ENCODE measurements around the gene WIZ.

Gene WIZ

DNA sequence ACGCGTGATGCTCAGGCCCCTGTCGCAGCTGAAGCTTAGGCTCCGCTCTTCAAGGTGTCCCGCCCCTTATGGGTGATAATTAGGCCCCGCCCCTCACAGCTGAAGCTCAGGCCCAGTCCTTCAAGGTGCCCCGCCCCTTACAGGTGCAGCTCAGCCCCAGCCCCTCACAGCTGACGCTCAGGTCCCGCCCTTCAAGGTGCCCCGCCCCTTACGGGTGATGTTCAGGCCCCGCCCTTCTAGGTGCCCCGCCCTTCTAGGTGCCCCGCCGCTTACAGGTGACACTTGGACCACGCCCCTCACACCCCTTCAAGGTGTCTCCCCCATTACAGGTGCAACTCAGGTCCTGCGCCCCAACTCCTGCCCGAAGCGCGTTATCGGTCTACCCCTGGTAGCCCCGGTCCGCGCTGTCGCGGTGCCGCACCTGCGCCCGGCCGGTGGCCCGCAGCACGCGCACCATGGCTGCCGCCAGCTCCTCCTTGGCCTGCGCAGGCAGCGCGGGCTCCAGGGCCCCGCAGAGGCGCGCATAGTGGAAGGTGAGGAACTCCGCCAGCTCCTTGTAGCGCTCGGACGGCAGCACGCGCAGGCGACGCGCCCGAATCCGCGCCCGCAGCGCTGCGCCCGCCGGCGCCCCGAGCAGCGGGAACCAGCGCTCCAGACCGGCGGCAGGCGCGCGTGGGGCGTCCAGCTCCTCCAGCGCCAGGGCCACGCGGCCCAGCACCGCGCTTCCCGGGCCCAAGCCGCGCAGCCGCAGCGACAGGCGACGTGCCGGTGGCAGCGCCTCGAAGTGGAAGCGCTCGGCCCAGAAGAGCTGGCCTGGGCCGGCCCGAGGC lies 7.3 kb upstream of the WIZ start:
- TF ChIP-seq NFIC (IDR thresholded peaks at IDR 0.05) (no peak), EGR1 (IDR thresholded peaks at IDR 0.05) (no peak), TEAD4 (IDR thresholded peaks at IDR 0.05) (no peak), TAF1 (IDR thresholded peaks at IDR 0.05; ENCODE audit: low read depth) (no peak), ZBTB7A (IDR thresholded peaks at IDR 0.05; ENCODE audit: low read depth) (no peak), TCF12 (IDR thresholded peaks at IDR 0.05; ENCODE audit: low read depth) (no peak), CREB1 (IDR thresholded peaks at IDR 0.05; ENCODE audit: low read depth) (no peak), CEBPB (IDR thresholded peaks at IDR 0.05) (no peak), FOXM1 (IDR thresholded peaks at IDR 0.05; ENCODE audit: borderline replicate concordance, low read depth) (no peak), RAD21 (IDR thresholded peaks at IDR 0.05; ENCODE audit: low read depth) (no peak), EP300 (IDR thresholded peaks at IDR 0.05; ENCODE audit: borderline replicate concordance) (no peak), YY1 (IDR thresholded peaks at IDR 0.05; ENCODE audit: low read depth) (no peak)
- TF ChIP-seq, protein P1, sequence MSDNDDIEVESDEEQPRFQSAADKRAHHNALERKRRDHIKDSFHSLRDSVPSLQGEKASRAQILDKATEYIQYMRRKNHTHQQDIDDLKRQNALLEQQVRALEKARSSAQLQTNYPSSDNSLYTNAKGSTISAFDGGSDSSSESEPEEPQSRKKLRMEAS (IDR thresholded peaks at IDR 0.05): no peak; the same call in 1 of the 2 replicates
- TF ChIP-seq, protein P2, sequence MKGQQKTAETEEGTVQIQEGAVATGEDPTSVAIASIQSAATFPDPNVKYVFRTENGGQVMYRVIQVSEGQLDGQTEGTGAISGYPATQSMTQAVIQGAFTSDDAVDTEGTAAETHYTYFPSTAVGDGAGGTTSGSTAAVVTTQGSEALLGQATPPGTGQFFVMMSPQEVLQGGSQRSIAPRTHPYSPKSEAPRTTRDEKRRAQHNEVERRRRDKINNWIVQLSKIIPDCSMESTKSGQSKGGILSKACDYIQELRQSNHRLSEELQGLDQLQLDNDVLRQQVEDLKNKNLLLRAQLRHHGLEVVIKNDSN (IDR thresholded peaks at IDR 0.05): no peak
- TF ChIP-seq, protein P3, sequence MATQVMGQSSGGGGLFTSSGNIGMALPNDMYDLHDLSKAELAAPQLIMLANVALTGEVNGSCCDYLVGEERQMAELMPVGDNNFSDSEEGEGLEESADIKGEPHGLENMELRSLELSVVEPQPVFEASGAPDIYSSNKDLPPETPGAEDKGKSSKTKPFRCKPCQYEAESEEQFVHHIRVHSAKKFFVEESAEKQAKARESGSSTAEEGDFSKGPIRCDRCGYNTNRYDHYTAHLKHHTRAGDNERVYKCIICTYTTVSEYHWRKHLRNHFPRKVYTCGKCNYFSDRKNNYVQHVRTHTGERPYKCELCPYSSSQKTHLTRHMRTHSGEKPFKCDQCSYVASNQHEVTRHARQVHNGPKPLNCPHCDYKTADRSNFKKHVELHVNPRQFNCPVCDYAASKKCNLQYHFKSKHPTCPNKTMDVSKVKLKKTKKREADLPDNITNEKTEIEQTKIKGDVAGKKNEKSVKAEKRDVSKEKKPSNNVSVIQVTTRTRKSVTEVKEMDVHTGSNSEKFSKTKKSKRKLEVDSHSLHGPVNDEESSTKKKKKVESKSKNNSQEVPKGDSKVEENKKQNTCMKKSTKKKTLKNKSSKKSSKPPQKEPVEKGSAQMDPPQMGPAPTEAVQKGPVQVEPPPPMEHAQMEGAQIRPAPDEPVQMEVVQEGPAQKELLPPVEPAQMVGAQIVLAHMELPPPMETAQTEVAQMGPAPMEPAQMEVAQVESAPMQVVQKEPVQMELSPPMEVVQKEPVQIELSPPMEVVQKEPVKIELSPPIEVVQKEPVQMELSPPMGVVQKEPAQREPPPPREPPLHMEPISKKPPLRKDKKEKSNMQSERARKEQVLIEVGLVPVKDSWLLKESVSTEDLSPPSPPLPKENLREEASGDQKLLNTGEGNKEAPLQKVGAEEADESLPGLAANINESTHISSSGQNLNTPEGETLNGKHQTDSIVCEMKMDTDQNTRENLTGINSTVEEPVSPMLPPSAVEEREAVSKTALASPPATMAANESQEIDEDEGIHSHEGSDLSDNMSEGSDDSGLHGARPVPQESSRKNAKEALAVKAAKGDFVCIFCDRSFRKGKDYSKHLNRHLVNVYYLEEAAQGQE (IDR thresholded peaks at IDR 0.05; ENCODE audit: low read depth): no peak

DNA sequence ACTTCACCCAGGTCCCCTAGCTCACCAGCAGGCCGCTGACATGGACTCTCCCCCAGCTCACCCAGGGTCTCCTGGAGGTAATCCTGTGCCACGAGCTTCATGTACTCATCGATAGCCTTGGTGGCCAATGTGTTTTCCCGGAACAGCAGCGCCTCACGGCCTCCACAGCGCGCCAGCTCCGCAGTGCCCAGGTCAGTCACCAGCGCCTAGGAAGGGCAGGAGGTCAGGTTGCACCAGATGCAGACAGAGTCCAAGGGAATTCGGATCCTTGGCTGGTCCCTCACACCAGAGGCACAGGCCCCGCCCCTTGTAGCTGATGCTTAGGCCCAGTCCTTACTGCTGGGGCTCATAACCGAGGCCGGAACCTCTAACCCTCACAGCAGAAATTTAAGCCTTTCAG lies 6.7 kb upstream of the WIZ start:
- TF ChIP-seq CEBPB (IDR thresholded peaks at IDR 0.05) (no peak), EP300 (IDR thresholded peaks at IDR 0.05; ENCODE audit: borderline replicate concordance) (no peak), YY1 (IDR thresholded peaks at IDR 0.05; ENCODE audit: low read depth) (no peak), ZBTB7A (IDR thresholded peaks at IDR 0.05; ENCODE audit: low read depth) (no peak), TAF1 (IDR thresholded peaks at IDR 0.05; ENCODE audit: low read depth) (no peak), TEAD4 (IDR thresholded peaks at IDR 0.05) (no peak), TCF12 (IDR thresholded peaks at IDR 0.05; ENCODE audit: low read depth) (no peak), CREB1 (IDR thresholded peaks at IDR 0.05; ENCODE audit: low read depth) (no peak), FOXM1 (IDR thresholded peaks at IDR 0.05; ENCODE audit: borderline replicate concordance, low read depth) (no peak), RAD21 (IDR thresholded peaks at IDR 0.05; ENCODE audit: low read depth) (no peak), NFIC (IDR thresholded peaks at IDR 0.05) (no peak)
- TF ChIP-seq, protein P3 (IDR thresholded peaks at IDR 0.05; ENCODE audit: low read depth): no peak

DNA sequence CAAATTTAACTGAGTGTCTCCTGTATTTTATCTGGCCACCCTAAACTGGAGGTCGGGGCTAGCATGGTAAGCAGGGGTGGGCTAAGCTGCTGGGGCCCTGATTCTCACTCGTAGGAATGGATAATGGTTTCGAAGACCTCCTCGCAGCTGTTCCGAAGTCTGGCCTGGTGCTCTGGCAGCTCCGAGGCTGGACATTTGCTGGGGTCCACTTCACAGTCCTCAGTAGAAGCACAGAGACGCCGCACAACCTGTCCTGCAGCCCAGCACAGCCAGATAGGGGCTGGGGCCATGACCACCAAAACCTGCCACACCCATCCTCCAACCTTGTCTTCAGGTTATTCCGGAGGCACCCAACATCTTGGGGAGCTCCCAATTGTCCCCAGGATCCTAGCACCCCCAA lies 6.2 kb upstream of the WIZ start:
- TF ChIP-seq ZBTB7A (IDR thresholded peaks at IDR 0.05; ENCODE audit: low read depth) (no peak), RAD21 (IDR thresholded peaks at IDR 0.05; ENCODE audit: low read depth) (no peak), FOXM1 (IDR thresholded peaks at IDR 0.05; ENCODE audit: borderline replicate concordance, low read depth) (no peak), NFIC (IDR thresholded peaks at IDR 0.05) (no peak), TCF12 (IDR thresholded peaks at IDR 0.05; ENCODE audit: low read depth) (no peak), TAF1 (IDR thresholded peaks at IDR 0.05; ENCODE audit: low read depth) (no peak), EP300 (IDR thresholded peaks at IDR 0.05; ENCODE audit: borderline replicate concordance) (no peak), TEAD4 (IDR thresholded peaks at IDR 0.05) (no peak), EGR1 (IDR thresholded peaks at IDR 0.05) (no peak), CEBPB (IDR thresholded peaks at IDR 0.05) (no peak), YY1 (IDR thresholded peaks at IDR 0.05; ENCODE audit: low read depth) (no peak)
- TF ChIP-seq, protein P3 (IDR thresholded peaks at IDR 0.05; ENCODE audit: low read depth): no peak
- TF ChIP-seq, protein P2 (IDR thresholded peaks at IDR 0.05): no peak
- TF ChIP-seq, protein P1 (IDR thresholded peaks at IDR 0.05): no peak
